Transverse colon (tissue), 4 donors: ENCODE results near the gene MAN1C1. TPM values are rescaled to one million over a fixed set of nuclear protein-coding genes. Genes with fewer than 3 reads are reported as not detected.

Experiments
- DNase-seq: peaks from one replicate; pipeline ENCODE4 v3.0.0-alpha.2; 2019
- H3K27ac ChIP-seq, 4 donors: fragments of 200-600 bp; sonication (generic); 2 replicates each; pipeline ENCODE4 v1.5.1; 2016 to 2018; ENCODE audit warnings: inconsistent platforms in 4 of 4
- H3K27me3 ChIP-seq: fragments of 200-600 bp; sonication (generic); 2 replicates; pipeline ENCODE4 v1.5.1; 2017; ENCODE audit warnings: inconsistent platforms
- H3K36me3 ChIP-seq, 4 donors: fragments of 200-600 bp; sonication (generic); 2 replicates each; pipeline ENCODE4 v1.5.1; 2017 to 2019; ENCODE audit warnings: inconsistent platforms in 4 of 4
- H3K4me1 ChIP-seq, 4 donors: fragments of 200-600 bp; sonication (generic); 2 replicates each; pipeline ENCODE4 v1.5.1; 2017 to 2020; ENCODE audit warnings: inconsistent platforms in 4 of 4
- H3K4me3 ChIP-seq, 4 donors: fragments of 200-600 bp; sonication (generic); 1 replicate in 1 of 4; 2 replicates in 3 of 4; pipeline versions ENCODE4 v1.5.1 to v1.6.1; 2017 to 2019; ENCODE audit warnings: inconsistent platforms in 4 of 4
- H3K9me3 ChIP-seq, 2 donors: fragments of 200-600 bp; sonication (generic); 2 replicates each; pipeline ENCODE4 v1.5.1; 2017 to 2019; ENCODE audit warnings: inconsistent platforms in 2 of 2
- EP300 ChIP-seq: sonication (generic); formaldehyde crosslinking; IDR thresholded peaks from one replicate; pipeline ENCODE4 v1.6.1; 2017; ENCODE audit warnings: antibody characterized with exemption, low read depth
- POLR2A ChIP-seq: fragments of 450-650 bp; IDR thresholded peaks from one replicate; pipeline ENCODE4 v1.6.1; 2016; ENCODE audit warnings: antibody characterized with exemption, mild to moderate bottlenecking, moderate library complexity
- POLR2AphosphoS5 ChIP-seq, 3 donors: sonication (generic); formaldehyde crosslinking; IDR thresholded peaks; one replicate each; pipeline ENCODE4 v1.6.1; 2016; ENCODE audit warnings: antibody characterized with exemption in 3 of 3
- WGBS, 2 donors: methylation state at CpG; one replicate each; pipeline ENCODE4 v1.1.5; 2018; ENCODE audit warnings: low coverage in 1 of 2; 5-methylcytosine and 5-hydroxymethylcytosine counted together
- in situ Hi-C, 4 donors: fragments of 200-750 bp; cut with MboI; loops; one replicate each; pipeline versions ENCODE4 v1.15.0 to v1.15.1; 2017; ENCODE audit warnings: low sequenced_read_pairs in 3 of 4, low pct_ligation_motif_present in 1 of 4, low pct_unique_long_range_greater_than_20kb in 1 of 4
- intact Hi-C: fragments of 100-400 bp; cut with DNase I; formaldehyde crosslinking; loops from one replicate; pipeline ENCODE4 v1.15.1; 2023; ENCODE audit warnings: low total_unique reads
- total RNA-seq, 4 donors: library from RNA; depleted of rRNA; stranded (reverse); fragments of >200 nt; gene quantifications; one replicate each; pipeline ENCODE4 v1.1.0, GENCODE V29; 2016
- TF ChIP-seq, protein P1 (sequence below), 5 experiments: fragments of 200-600 bp in 3 of 5; fragments of 450-650 bp in 2 of 5; sonication (generic) in 3 of 5; IDR thresholded peaks; 1 replicate in 2 of 5; 2 replicates in 3 of 5; pipeline ENCODE4 v1.5.1; 2016 to 2017; ENCODE audit warnings: antibody characterized with exemption in 5 of 5, inconsistent platforms in 3 of 5, mild to moderate bottlenecking in 2 of 5, moderate library complexity in 1 of 5

Gene MAN1C1
- total RNA-seq, 4 donors from 2014 or later: 2.4 to 6.8 (median 4.3) TPM

DNA sequence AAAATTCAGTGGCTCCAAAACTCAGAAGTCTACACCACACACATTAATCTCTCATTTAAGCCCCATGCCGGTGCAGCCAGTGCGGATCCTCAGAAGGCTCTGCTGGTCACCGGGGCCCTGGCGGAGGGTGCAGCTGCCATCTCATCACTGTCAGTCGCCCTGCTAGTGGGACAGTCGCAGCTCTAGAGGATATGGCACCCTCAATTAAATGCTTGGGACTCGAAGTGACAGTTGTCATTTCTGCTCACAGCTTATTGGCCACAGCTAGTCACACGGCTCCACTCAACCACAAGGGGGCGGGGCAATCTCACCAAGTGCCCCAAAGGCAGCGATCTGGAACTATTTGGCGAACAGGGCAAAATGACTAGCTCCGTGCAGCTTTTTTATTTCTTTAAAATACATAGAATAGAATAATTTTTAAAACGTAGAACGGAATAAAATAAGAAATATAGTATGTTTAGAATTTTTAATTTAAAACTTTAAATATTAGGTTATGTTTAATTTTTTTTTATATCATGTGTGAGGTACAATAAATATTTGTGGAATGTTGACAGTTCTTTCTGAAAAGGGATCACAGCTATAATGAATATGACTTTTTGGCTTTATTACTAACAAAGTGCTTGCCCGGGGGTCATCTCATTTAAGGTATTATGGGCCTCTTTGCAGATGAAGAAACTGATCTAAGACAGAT lies 8.0 kb upstream of the MAN1C1 start:
- in situ Hi-C loops: loop anchor here in 1 of 4 donors (25.0 kb wide), 1 partner anchor 179 kb away; no protein-coding TSS in a partner anchor
- peak; percentile 89 for DNase-seq
- intact Hi-C loops: no loop called here

DNA sequence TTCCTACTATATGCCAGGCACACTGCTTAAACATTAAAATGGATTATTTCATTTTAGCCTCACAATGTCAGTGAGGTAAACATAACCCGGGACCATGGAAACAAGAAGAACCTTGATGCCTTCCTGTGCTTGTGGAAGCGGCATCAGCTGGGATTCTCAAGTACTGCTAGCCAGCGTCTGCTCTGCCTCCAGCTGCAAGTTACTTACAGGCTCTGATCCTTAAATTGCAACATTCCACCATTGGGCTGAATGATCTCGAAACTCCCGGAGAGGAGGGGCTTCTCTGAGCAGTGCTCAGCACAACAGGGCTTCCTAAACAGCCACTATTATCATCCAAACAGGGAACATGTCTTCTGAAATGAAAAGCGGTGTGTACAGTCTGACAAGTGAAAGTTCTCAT lies 6.7 kb upstream of the MAN1C1 start:
- intact Hi-C loops: loop anchor here (5.0 kb wide), 1 partner anchor 187 kb away; no protein-coding TSS in a partner anchor
- Histone ChIP-seq H3K9me3 (no peaks in the 10 kb centered on the region), H3K4me1 (peaks cover 3 to 18% (median 7%) of the 10 kb centered on the region in 4 donors), H3K27ac (peak overlapping the region in 2 of 4 donors; percentile 29 to 55), H3K36me3 (no peaks in the 10 kb centered on the region), H3K27me3 (peaks cover 33% of the 10 kb centered on the region), H3K4me3 (no peak overlapping the region)
- no peak for TF ChIP-seq POLR2AphosphoS5 (IDR thresholded peaks at IDR 0.05)
- TF ChIP-seq, protein P1, sequence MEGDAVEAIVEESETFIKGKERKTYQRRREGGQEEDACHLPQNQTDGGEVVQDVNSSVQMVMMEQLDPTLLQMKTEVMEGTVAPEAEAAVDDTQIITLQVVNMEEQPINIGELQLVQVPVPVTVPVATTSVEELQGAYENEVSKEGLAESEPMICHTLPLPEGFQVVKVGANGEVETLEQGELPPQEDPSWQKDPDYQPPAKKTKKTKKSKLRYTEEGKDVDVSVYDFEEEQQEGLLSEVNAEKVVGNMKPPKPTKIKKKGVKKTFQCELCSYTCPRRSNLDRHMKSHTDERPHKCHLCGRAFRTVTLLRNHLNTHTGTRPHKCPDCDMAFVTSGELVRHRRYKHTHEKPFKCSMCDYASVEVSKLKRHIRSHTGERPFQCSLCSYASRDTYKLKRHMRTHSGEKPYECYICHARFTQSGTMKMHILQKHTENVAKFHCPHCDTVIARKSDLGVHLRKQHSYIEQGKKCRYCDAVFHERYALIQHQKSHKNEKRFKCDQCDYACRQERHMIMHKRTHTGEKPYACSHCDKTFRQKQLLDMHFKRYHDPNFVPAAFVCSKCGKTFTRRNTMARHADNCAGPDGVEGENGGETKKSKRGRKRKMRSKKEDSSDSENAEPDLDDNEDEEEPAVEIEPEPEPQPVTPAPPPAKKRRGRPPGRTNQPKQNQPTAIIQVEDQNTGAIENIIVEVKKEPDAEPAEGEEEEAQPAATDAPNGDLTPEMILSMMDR (IDR thresholded peaks at IDR 0.05): no peak
- no peak for TF ChIP-seq EP300
- no peak for TF ChIP-seq POLR2A
- 56 to 72% methylated on average over 3 to 6 of the region's 6 CpGs for WGBS, 2 donors
- DNase-seq: no peak
- in situ Hi-C loops: loop anchor here (5.0 to 25.0 kb wide), 3 partner anchors 177 to 187 kb away; no protein-coding TSS in a partner anchor

More for the DNA sequence above, 8.0 kb upstream of the MAN1C1 start:
- Histone ChIP-seq H3K27me3 (peaks cover 33% of the 10 kb centered on the region), H3K27ac (no peak overlapping the region), H3K9me3 (no peaks in the 10 kb centered on the region), H3K4me1 (peaks cover 3 to 18% (median 7%) of the 10 kb centered on the region in 4 donors), H3K4me3 (no peak overlapping the region), H3K36me3 (no peaks in the 10 kb centered on the region)
- TF ChIP-seq EP300: no peak
- TF ChIP-seq, protein P1 (IDR thresholded peaks at IDR 0.05): peak; percentile 64 to 78 (median 74)
- WGBS, 2 donors: 12% methylated on average over 14 to 15 of the region's 15 CpGs

DNA sequence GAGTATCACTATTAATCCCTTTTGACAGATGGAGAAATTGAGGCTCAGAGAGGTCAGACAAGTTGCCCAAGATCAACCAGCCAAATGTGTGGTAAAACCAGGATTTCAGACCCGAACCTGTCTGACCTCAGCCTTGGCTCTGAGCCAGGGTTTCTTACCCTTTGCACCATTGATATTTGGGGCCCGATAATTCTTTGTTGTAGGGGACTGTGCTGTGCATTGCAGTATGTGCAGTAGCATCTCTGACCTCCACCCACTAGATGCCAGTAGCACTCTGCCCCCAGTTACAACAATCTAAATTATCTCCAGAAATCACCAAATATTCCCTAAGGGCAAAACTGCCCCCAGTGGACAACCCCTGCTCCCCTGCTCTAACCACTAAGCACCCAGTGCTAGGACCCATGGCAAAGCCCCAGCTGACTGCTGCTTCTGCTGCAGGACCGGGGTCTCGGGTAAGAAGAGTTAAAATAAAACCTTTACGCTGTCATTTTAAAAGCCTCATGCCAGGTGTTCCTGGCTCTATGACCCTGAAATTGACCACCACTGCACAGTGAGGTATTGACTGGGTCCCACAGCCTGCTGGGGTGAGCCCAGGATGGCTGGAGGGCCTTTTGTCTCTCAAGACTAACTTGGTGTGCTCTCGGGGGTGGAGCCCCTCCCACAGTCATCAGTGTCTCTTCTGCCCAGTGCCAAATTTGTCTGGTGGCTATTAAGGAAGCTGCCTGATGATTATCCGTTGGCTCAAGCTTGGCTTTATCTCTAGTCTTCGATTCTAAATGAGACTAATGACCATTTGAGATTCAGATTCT lies 5.6 kb upstream of the MAN1C1 start:
- TF ChIP-seq POLR2AphosphoS5 (IDR thresholded peaks at IDR 0.05) (no peak), POLR2A (no peak), EP300 (no peak)
- TF ChIP-seq, protein P1 (IDR thresholded peaks at IDR 0.05): no peak
- Histone ChIP-seq H3K36me3 (no peaks in the 10 kb centered on the region), H3K9me3 (no peaks in the 10 kb centered on the region), H3K4me1 (peaks cover 3 to 27% (median 9%) of the 10 kb centered on the region in 4 donors), H3K27ac (no peak overlapping the region), H3K4me3 (no peak overlapping the region), H3K27me3 (peaks cover 33% of the 10 kb centered on the region)
- in situ Hi-C loops: loop anchor here (5.0 to 25.0 kb wide), 3 partner anchors 176 to 186 kb away; no protein-coding TSS in a partner anchor
- 40% methylated on average over 2 to 8 of the region's 8 CpGs for WGBS, 2 donors
- no peak for DNase-seq
- intact Hi-C loops: loop anchor here (5.0 kb wide), 1 partner anchor 186 kb away; no protein-coding TSS in a partner anchor

DNA sequence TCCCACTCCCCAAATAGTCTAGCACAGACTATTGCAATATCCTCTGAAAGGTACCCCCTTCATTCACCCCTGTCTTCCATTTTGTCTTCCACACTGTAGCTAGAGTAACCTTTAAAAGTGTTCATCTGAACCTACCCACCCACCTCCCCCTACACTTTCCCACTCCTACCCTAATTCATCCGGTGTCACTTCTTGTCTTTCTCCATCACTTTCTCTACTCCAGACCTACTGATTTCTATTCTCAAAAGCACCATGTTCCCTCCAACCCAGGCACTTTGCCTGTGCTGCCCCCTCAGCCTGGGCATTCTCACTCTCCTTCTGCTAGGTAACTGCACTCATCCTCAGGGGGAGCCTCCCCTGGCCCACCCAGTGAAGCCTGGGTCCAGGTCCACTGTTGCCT lies 4.7 kb upstream of the MAN1C1 start:
- peaks cover 33% of the 10 kb centered on the region for H3K27me3 ChIP-seq
- H3K4me3 ChIP-seq: no peak overlapping the region
- no peak for DNase-seq
- no peak overlapping the region for H3K27ac ChIP-seq
- no peaks in the 10 kb centered on the region for H3K9me3 ChIP-seq
- intact Hi-C loops (loop anchor here (5.0 kb wide), 1 partner anchor 185 kb away; no protein-coding TSS in a partner anchor), in situ Hi-C loops (loop anchor here (5.0 to 25.0 kb wide), 3 partner anchors 175 to 185 kb away; no protein-coding TSS in a partner anchor)
- TF ChIP-seq POLR2A (no peak), POLR2AphosphoS5 (IDR thresholded peaks at IDR 0.05) (no peak), EP300 (no peak)
- TF ChIP-seq, protein P1 (IDR thresholded peaks at IDR 0.05): no peak
- 83 to 86% methylated on average over 1 of the region's 1 CpG for WGBS, 2 donors
- H3K4me1 ChIP-seq: peaks cover 6 to 30% (median 11%) of the 10 kb centered on the region in 4 donors
- H3K36me3 ChIP-seq: no peaks in the 10 kb centered on the region
